Memory B cell (primary cell): ENCODE results near the gene PDE6C.

Source experiments
- ATAC-seq: fragments of 150-1000 bp; cut with Tn5 transposase; 2 replicates; pipeline ENCODE4 v1.10.0; 2021; ENCODE audit warnings: low read depth, mild to moderate bottlenecking, moderate library complexity
- DNase-seq, 2 donors: peaks; one replicate each; pipeline ENCODE4 v3.0.0; 2022; ENCODE audit warnings: low spot score in 2 of 2
- H3K27ac Mint-ChIP-seq: one replicate; pipeline ENCODE4 v1.8.0; 2022; ENCODE audit warnings: mild to moderate bottlenecking, moderate library complexity, mixed read lengths
- H3K27me3 Mint-ChIP-seq: one replicate; pipeline ENCODE4 v1.8.0; 2022; ENCODE audit warnings: mixed read lengths
- H3K36me3 Mint-ChIP-seq: one replicate; pipeline ENCODE4 v1.8.0; 2022; ENCODE audit warnings: mild to moderate bottlenecking, mixed read lengths
- H3K4me1 Mint-ChIP-seq: one replicate; pipeline ENCODE4 v1.8.0; 2022; ENCODE audit warnings: mixed read lengths
- H3K4me3 Mint-ChIP-seq: one replicate; pipeline ENCODE4 v1.8.0; 2022; ENCODE audit warnings: mild to moderate bottlenecking, moderate library complexity, mixed read lengths
- H3K9me3 Mint-ChIP-seq: one replicate; pipeline ENCODE4 v1.8.0; 2022; ENCODE audit warnings: mixed read lengths

PDE6C gene

GRCh38 chr10:93630625-93631557 is 18.6 kb downstream of the PDE6C start:
- ATAC-seq (no peak), DNase-seq (no peak)
- no peak overlapping the region for H3K4me3 Mint-ChIP-seq
- H3K9me3 Mint-ChIP-seq, result no peaks in the 10 kb centered on the region
- peaks cover 14% of the 10 kb centered on the region for H3K27me3 Mint-ChIP-seq
- no peaks in the 10 kb centered on the region for H3K36me3 Mint-ChIP-seq
- no peak overlapping the region for H3K27ac Mint-ChIP-seq
- H3K4me1 Mint-ChIP-seq, result no peaks in the 10 kb centered on the region

GRCh38 chr10:93639791-93640190 is 27.5 kb downstream of the PDE6C start:
- peaks cover 16% of the 10 kb centered on the region for H3K27me3 Mint-ChIP-seq
- no peak overlapping the region for H3K4me3 Mint-ChIP-seq
- no peaks in the 10 kb centered on the region for H3K4me1 Mint-ChIP-seq
- no peak overlapping the region for H3K27ac Mint-ChIP-seq
- no peak for ATAC-seq
- no peak for DNase-seq
- H3K9me3 Mint-ChIP-seq, result no peaks in the 10 kb centered on the region
- H3K36me3 Mint-ChIP-seq, result no peaks in the 10 kb centered on the region

GRCh38 chr10:93652857-93653256 is 40.5 kb downstream of the PDE6C start:
- no peak overlapping the region for H3K4me3 Mint-ChIP-seq
- no peak for ATAC-seq
- DNase-seq, result no peak
- H3K27me3 Mint-ChIP-seq, result no peaks in the 10 kb centered on the region
- no peak overlapping the region for H3K27ac Mint-ChIP-seq
- H3K4me1 Mint-ChIP-seq, result no peaks in the 10 kb centered on the region
- H3K9me3 Mint-ChIP-seq, result peaks cover 4% of the 10 kb centered on the region
- no peaks in the 10 kb centered on the region for H3K36me3 Mint-ChIP-seq

- no peaks in the 10 kb centered on the region for H3K4me1 Mint-ChIP-seq
- no peak overlapping the region for H3K4me3 Mint-ChIP-seq
- ATAC-seq, result no peak
- no peaks in the 10 kb centered on the region for H3K36me3 Mint-ChIP-seq
- DNase-seq, result no peak
- no peaks in the 10 kb centered on the region for H3K27me3 Mint-ChIP-seq
- peaks cover 4% of the 10 kb centered on the region for H3K9me3 Mint-ChIP-seq
- no peak overlapping the region for H3K27ac Mint-ChIP-seq
Observed at GRCh38 chr10:93654201-93654600, 41.9 kb downstream of the PDE6C start.

- Mint-ChIP-seq H3K36me3 (peaks cover 14% of the 10 kb centered on the region), H3K4me3 (no peak overlapping the region), H3K9me3 (peaks cover 2% of the 10 kb centered on the region), H3K4me1 (no peaks in the 10 kb centered on the region), H3K27ac (no peak overlapping the region), H3K27me3 (no peaks in the 10 kb centered on the region)
- ATAC-seq, result no peak
- no peak for DNase-seq
Observed at GRCh38 chr10:93656155-93656554, 43.8 kb downstream of the PDE6C start.

- Mint-ChIP-seq H3K4me1 (no peaks in the 10 kb centered on the region), H3K27ac (no peak overlapping the region), H3K4me3 (no peak overlapping the region), H3K9me3 (no peaks in the 10 kb centered on the region), H3K36me3 (peaks cover 16% of the 10 kb centered on the region), H3K27me3 (no peaks in the 10 kb centered on the region)
- DNase-seq, result no peak
- ATAC-seq, result no peak
Observed at GRCh38 chr10:93657757-93658156, 45.4 kb downstream of the PDE6C start.

DNA sequence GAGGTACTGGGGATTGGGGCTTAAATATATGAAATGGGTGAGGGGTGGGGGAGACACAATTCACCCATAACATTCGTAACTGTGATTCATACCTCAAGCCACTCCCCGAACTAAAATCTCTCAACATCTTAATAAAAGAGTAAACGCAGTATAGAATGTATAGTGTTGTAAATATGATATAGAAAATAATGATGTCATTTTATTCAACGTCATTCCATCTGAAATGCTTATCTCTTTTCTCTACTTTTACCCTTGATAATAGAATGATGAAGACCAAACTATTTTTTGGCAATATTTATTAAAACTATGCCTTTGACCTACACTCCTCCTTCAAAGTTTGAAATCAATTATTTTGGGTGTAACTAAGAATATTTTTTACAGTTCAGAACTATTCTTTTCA is 53.7 kb downstream of the PDE6C start:
- Mint-ChIP-seq H3K27ac (no peak overlapping the region), H3K9me3 (no peaks in the 10 kb centered on the region), H3K36me3 (peaks cover 14% of the 10 kb centered on the region), H3K27me3 (no peaks in the 10 kb centered on the region), H3K4me1 (no peaks in the 10 kb centered on the region), H3K4me3 (no peak overlapping the region)
- no peak for DNase-seq
- ATAC-seq, result no peak

- H3K36me3 Mint-ChIP-seq, result peaks cover 11% of the 10 kb centered on the region
- DNase-seq (no peak), ATAC-seq (no peak)
- no peaks in the 10 kb centered on the region for H3K4me1 Mint-ChIP-seq
- H3K4me3 Mint-ChIP-seq, result no peak overlapping the region
- no peaks in the 10 kb centered on the region for H3K27me3 Mint-ChIP-seq
- H3K9me3 Mint-ChIP-seq, result no peaks in the 10 kb centered on the region
- no peak overlapping the region for H3K27ac Mint-ChIP-seq
Observed at GRCh38 chr10:93667795-93668194, 55.5 kb downstream of the PDE6C start.

GRCh38 chr10:93670372-93670771 is 58.0 kb downstream of the PDE6C start:
- ATAC-seq (no peak), DNase-seq (no peak)
- Mint-ChIP-seq H3K4me3 (no peak overlapping the region), H3K36me3 (peaks cover 17% of the 10 kb centered on the region), H3K4me1 (no peaks in the 10 kb centered on the region), H3K9me3 (no peaks in the 10 kb centered on the region), H3K27ac (no peak overlapping the region), H3K27me3 (no peaks in the 10 kb centered on the region)

DNA sequence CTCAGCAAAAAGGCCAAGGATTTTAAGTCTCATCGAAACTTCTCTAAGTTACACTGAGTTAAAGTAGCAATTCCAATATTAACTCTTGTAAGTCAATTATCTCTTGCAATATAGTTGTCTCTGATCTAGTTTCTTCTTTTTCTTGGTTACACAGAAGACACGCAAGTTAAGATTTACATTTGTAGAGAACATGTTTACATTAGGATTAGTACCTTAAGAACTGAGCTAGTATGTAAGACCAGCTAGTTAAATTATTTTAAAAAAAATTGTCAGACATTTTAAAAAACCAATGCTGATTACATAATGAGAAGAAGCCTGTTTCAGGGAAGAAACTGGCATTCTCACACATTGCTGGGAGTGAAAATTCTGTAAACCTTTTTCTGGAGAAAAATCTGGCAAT is 58.7 kb downstream of the PDE6C start:
- DNase-seq, result no peak
- no peaks in the 10 kb centered on the region for H3K27me3 Mint-ChIP-seq
- H3K4me3 Mint-ChIP-seq, result no peak overlapping the region
- H3K27ac Mint-ChIP-seq, result no peak overlapping the region
- no peaks in the 10 kb centered on the region for H3K9me3 Mint-ChIP-seq
- H3K4me1 Mint-ChIP-seq, result no peaks in the 10 kb centered on the region
- peaks cover 17% of the 10 kb centered on the region for H3K36me3 Mint-ChIP-seq
- ATAC-seq, result no peak

- no peak overlapping the region for H3K27ac Mint-ChIP-seq
- DNase-seq, result no peak
- no peak for ATAC-seq
- peaks cover 17% of the 10 kb centered on the region for H3K36me3 Mint-ChIP-seq
- no peaks in the 10 kb centered on the region for H3K4me1 Mint-ChIP-seq
- no peaks in the 10 kb centered on the region for H3K9me3 Mint-ChIP-seq
- H3K4me3 Mint-ChIP-seq, result no peak overlapping the region
- no peaks in the 10 kb centered on the region for H3K27me3 Mint-ChIP-seq
Observed at GRCh38 chr10:93672022-93672678, 59.8 kb downstream of the PDE6C start.

- H3K4me1 Mint-ChIP-seq, result no peaks in the 10 kb centered on the region
- H3K27ac Mint-ChIP-seq, result no peak overlapping the region
- H3K27me3 Mint-ChIP-seq, result no peaks in the 10 kb centered on the region
- no peak overlapping the region for H3K4me3 Mint-ChIP-seq
- H3K9me3 Mint-ChIP-seq, result no peaks in the 10 kb centered on the region
- H3K36me3 Mint-ChIP-seq, result peaks cover 22% of the 10 kb centered on the region
- DNase-seq (no peak), ATAC-seq (no peak)
Observed at GRCh38 chr10:93672890-93673289, 60.6 kb downstream of the PDE6C start.

GRCh38 chr10:93673791-93674190 is 61.5 kb downstream of the PDE6C start:
- H3K27ac Mint-ChIP-seq, result no peak overlapping the region
- no peaks in the 10 kb centered on the region for H3K9me3 Mint-ChIP-seq
- DNase-seq (no peak), ATAC-seq (no peak)
- no peak overlapping the region for H3K4me3 Mint-ChIP-seq
- H3K36me3 Mint-ChIP-seq, result peaks cover 23% of the 10 kb centered on the region
- no peaks in the 10 kb centered on the region for H3K4me1 Mint-ChIP-seq
- H3K27me3 Mint-ChIP-seq, result no peaks in the 10 kb centered on the region

- Mint-ChIP-seq H3K27ac (peak overlapping the region; percentile 55), H3K4me1 (no peaks in the 10 kb centered on the region), H3K9me3 (no peaks in the 10 kb centered on the region), H3K36me3 (peaks cover 15% of the 10 kb centered on the region), H3K27me3 (no peaks in the 10 kb centered on the region), H3K4me3 (no peak overlapping the region)
- no peak for ATAC-seq
- DNase-seq, result no peak
Observed at GRCh38 chr10:93678386-93678785, 66.0 kb downstream of the PDE6C start.
